WI38 (cell line): ENCODE data around the gene DLG1.

ENCODE experiments used
- H3K4me3 ChIP-seq: 2 replicates; pipeline ENCODE4 v1.5.1; 2011; ENCODE audit warnings: low read depth, mild to moderate bottlenecking, control low read depth, low read length
- TF ChIP-seq, protein P1 (sequence below): IDR thresholded peaks from 2 replicates; pipeline ENCODE4 v1.5.1; 2012; ENCODE audit warnings: low read depth, mild to moderate bottlenecking, control low read depth, low read length

DLG1 gene

DNA sequence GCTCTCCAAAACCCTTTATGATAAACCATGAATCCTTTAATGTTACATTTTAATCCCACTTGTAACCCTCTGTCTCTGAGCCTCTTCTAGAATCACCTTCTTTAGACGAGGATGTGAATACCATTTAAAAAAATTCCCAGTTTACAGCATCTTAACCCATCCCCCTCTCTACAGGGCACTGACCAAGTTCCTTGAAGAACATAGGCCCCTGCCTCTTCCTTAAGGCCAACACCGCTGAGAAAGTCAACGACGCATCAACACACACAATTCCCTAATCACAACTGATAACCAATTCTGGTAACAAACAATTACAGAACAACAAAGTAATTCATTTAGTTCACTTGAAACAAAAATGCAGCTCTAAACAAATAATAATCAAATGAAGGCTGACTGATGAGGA is 130.3 kb downstream of the DLG1 start:
- TF ChIP-seq, protein P1, sequence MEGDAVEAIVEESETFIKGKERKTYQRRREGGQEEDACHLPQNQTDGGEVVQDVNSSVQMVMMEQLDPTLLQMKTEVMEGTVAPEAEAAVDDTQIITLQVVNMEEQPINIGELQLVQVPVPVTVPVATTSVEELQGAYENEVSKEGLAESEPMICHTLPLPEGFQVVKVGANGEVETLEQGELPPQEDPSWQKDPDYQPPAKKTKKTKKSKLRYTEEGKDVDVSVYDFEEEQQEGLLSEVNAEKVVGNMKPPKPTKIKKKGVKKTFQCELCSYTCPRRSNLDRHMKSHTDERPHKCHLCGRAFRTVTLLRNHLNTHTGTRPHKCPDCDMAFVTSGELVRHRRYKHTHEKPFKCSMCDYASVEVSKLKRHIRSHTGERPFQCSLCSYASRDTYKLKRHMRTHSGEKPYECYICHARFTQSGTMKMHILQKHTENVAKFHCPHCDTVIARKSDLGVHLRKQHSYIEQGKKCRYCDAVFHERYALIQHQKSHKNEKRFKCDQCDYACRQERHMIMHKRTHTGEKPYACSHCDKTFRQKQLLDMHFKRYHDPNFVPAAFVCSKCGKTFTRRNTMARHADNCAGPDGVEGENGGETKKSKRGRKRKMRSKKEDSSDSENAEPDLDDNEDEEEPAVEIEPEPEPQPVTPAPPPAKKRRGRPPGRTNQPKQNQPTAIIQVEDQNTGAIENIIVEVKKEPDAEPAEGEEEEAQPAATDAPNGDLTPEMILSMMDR = no peak
- no peak overlapping the region for H3K4me3 ChIP-seq

DNA sequence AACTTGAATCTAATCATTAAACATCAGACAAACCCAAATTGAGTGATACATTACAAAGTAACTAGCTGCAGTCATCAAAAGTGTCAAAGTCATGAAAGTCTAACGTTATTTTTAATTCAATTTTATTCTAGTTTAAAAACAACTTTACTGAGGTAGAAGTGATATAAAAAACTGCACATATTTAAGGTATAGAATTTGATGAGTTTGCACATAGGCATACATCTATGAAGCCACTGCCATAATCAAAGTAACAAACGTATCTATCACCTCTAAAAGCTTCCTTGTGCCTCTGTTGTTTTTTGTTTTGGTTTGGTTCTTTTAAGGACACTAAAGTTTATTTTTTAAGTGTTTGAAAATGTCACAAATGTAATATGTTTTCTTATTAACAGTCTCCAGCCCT is 130.9 kb downstream of the DLG1 start:
- TF ChIP-seq, protein P1 = no peak
- no peak overlapping the region for H3K4me3 ChIP-seq

DNA sequence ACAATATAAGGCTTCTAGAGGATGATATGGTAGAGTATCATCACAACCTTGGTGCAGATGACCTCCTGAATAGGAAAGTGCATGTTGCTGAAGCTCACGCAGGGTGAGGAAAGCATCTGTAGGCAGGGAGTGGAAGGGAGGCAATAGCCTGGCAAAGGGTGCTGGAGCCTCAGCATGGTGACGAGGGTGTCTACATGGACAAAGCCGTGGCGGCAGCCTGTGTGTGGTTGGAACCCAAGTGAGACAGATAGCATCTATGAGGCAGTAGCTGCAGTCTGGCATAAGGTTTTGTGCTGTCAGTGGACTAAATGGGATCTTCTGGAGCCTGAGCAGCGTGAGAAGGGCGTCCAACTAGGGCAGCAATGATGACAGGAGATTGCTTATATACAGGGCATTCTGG is 132.5 kb downstream of the DLG1 start:
- no peak overlapping the region for H3K4me3 ChIP-seq
- TF ChIP-seq, protein P1 = no peak

DNA sequence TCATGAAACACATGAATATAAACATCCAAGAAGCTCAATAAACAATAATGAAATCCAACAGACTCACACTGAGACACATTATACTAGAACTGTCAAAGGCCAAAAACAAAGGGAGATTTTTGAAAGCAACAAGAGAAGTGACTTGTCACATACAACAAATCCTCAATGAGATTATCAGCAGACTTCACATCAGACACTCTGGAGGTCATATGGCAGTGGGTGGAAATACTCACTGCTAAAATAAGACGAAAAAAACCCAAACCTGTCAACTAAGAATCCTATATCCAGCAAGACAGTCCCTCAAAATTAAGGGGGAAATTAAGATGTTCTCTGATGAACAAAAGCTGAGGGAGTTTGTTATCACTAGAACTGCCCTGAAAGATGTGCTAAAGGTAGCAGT is 143.4 kb downstream of the DLG1 start:
- TF ChIP-seq, protein P1 = no peak
- no peak overlapping the region for H3K4me3 ChIP-seq

DNA sequence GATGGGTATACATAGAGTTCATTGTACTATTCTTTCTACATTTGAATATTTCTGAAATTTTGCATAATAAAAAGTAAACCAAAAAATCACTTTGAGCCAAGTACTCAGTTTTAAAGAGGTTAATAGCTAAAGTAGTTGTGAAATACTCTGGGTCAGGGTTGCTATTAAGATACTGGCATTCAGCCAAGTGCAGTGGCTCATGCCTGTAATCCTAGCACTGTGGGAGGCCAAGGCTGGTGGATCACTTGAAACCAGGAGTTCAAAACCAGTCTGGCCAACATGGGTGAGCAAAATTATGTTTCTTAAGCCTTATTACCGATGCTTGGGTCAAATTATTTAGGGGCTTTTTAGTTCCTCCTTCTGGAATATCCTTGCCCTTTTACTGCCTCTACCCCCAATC is 146.8 kb downstream of the DLG1 start:
- TF ChIP-seq, protein P1 = no peak
- H3K4me3 ChIP-seq = no peak overlapping the region

DNA sequence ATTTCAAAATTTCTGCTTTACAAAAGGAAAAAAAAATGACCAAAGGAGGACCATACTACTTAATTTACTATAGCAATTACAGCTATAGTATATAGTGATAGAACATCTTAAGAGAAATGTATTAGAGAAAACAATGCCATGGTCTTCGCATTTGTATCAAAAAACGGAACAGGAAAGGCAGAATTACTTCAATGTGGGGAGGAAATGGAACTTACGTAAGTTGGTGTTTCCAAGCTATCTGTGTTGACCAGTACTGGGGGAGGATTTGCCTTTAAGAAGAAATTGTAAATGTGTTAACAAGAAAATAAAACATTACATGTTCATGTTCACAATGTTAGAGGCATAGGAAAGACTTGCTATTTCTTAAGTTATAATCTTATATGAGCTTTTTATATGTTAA is 148.9 kb downstream of the DLG1 start:
- TF ChIP-seq, protein P1 = no peak
- H3K4me3 ChIP-seq = no peak overlapping the region

DNA sequence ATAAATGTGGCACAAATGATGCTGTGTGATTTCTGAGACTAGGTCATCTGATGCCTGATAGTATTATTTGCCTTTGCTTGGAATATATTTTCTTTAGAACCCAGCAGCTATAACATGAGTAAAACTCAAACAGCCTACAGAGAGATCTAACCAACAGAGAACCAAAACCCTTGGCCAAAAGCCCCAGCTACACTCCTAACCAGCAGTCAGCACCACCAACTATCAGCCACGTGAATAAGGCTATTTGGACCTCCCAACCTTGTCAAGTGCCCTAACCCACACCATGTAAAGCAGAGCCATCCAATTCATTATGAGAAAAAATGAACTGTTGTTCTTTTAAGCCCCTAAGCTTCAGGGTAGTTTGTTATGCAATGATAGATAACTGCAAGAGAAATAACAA is 154.2 kb downstream of the DLG1 start:
- no peak overlapping the region for H3K4me3 ChIP-seq
- TF ChIP-seq, protein P1 = no peak
